KOPT-K1 (cell line): ENCODE data around the gene DDA1.
A peak's percentile ranks its signal among the peaks of the same experiment; 100 is the strongest.

Experiments used
- H3K27ac ChIP-seq: fragments of 200-600 bp; sonication (generic); 2 replicates; pipeline ENCODE4 v1.5.1; 2016; ENCODE audit warnings: antibody characterized with exemption, mild to moderate bottlenecking, low read depth, low read length; ENCODE audit not compliant: poor library complexity, severe bottlenecking
- H3K36me3 ChIP-seq: fragments of 200-600 bp; sonication (generic); 2 replicates; pipeline ENCODE4 v1.5.1; 2017; ENCODE audit warnings: antibody characterized with exemption, mild to moderate bottlenecking, low read length, moderate library complexity; ENCODE audit not compliant: insufficient read depth
- H3K9me3 ChIP-seq: fragments of 200-600 bp; sonication (generic); 2 replicates; pipeline ENCODE4 v1.5.1; 2017; ENCODE audit warnings: antibody characterized with exemption, low read length, mild to moderate bottlenecking; ENCODE audit not compliant: insufficient read depth, poor library complexity, severe bottlenecking

The DDA1 gene

GRCh38 chr19:17300992-17301619 is 8.3 kb upstream of the DDA1 start:
- no peak overlapping the region for H3K27ac ChIP-seq
- peaks cover 14% of the 10 kb centered on the region for H3K36me3 ChIP-seq
- H3K9me3 ChIP-seq: peaks cover 12% of the 10 kb centered on the region

- H3K27ac ChIP-seq: peak overlapping the region; percentile 49
- H3K36me3 ChIP-seq: peaks cover 14% of the 10 kb centered on the region
- H3K9me3 ChIP-seq: peaks cover 11% of the 10 kb centered on the region
These were observed 6.8 kb upstream of the DDA1 start for GRCh38 chr19:17302391-17303166.

DNA sequence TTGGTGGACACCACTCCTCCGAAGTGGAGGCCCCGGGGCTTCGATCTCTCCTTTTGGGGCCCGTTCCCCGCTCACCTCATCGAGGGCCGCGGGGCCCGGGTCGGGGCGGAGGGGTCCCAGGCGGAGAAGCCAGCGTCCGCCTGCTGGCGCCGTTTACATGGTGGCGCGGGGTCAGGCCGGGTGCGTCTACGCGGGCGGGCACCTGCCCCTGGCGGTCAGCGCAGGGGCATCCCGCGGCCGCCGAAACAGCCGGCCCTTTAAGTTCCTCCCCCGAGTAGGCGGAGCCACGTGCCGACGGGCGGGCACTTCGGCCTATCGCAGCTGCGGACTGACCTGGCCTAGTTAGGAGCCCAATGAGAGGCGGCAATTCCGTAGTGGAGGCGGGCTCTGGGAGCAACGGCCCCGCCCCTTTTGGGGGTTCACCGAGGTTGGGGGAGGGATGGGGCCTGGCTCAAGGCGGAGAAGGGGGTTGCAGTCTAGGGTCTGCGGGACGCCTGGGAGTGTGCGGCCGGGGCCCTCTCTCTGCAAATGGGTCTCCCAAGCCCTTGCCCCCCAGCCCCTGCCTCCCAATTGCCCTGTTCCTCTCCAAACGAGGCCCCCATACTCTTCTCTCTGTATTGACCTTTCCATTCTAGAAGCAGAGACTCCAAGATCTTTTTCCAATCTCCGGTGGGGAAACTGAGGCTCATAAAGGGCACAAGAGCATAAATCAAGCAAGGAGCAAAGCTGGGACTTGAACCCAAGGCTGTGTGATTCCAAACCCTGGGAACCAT is 6.0 kb upstream of the DDA1 start, which contains the start of gene ABHD8:
ABHD8 (minus strand) TSS at position 259 of the 773 bp plus-strand sequence. CDS start 1,809 bp downstream, outside the sequence.
- H3K36me3 ChIP-seq: peaks cover 10% of the 10 kb centered on the region
- peak within 1 kb of the TSS; percentile 49 for H3K27ac ChIP-seq
- H3K9me3 ChIP-seq: peaks cover 4% of the 10 kb centered on the region

DNA sequence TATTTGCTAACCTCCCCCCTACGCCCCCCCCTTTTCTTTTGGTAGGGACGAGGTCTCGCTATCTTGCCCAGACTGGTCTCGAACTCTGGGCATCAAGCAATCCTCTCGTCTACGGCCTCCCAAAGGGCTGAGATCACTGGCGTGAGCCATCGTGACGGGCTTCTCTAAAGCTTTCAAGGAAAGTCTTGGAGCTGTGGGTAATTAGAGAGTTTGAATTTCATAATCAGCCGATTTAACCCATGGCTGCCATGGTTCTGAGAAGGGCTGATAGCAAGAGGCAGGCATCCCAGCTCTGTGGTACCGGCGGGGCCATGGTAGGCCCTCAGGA is 5.5 kb upstream of the DDA1 start:
- no peak overlapping the region for H3K27ac ChIP-seq
- peaks cover 4% of the 10 kb centered on the region; the same call in 1 of the 2 replicates for H3K36me3 ChIP-seq
- no peaks in the 10 kb centered on the region for H3K9me3 ChIP-seq

GRCh38 chr19:17304386-17305215 is 4.8 kb upstream of the DDA1 start:
- Histone ChIP-seq H3K27ac (peak overlapping the region; percentile 93), H3K9me3 (no peaks in the 10 kb centered on the region), H3K36me3 (peaks cover 4% of the 10 kb centered on the region; the same call in 1 of the 2 replicates)

DNA sequence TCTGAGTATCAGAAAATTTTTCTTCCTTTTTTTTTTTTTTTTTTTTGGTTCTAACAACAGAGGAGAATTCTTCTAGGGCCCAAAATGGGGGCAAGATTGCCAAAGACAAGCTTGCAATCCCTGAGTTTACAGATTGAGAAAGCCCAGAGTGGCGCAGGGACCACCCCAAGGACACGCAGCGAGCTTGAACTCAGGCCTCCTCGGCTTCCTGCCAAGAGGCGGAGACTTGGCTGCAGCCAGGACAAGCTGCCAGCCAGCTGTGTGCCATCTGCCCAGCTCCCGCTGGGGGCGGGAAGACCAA is 4.2 kb upstream of the DDA1 start:
- H3K9me3 ChIP-seq: no peaks in the 10 kb centered on the region
- peaks cover 4% of the 10 kb centered on the region; the same call in 1 of the 2 replicates for H3K36me3 ChIP-seq
- peak overlapping the region; percentile 93 for H3K27ac ChIP-seq

DNA sequence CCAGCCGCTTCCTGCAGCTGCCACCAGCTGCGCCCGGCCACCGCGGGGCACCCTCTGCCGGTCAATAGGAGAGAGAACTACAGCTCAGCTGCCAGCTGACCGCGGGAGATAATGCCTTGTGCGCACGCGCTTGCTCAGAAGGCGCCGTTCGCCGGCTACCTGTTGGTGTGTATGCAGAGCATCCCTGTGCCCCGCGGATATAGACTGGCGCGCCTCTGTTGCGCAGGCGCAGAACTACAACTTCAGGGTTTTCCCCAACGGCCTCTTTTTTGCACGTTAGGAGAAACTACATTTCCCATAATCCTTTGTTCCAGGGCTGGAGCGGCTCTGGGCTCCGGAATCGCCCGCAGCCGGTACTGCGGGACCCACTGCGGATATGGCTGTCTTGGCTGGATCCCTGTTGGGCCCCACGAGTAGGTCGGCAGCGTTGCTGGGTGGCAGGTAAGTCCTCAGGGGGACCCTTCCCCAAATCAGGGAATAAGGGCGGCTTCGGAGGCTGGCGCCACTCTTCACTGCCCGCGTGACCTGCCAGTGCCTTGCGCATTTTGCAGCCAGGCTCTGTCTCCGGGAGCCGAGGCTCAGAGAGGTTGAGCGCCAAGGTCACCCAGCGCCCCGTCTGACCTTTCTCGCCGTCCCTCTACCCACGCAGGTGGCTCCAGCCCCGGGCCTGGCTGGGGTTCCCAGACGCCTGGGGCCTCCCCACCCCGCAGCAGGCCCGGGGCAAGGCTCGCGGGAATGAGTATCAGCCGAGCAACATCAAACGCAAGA is 3.7 kb upstream of the DDA1 start, which contains the start of gene MRPL34:
MRPL34 (plus strand) TSS at position 356 of the 768 bp plus-strand sequence; CDS start at position 377, 21 bp downstream.
- Histone ChIP-seq H3K9me3 (no peaks in the 10 kb centered on the region), H3K27ac (peak within 1 kb of the TSS; percentile 93), H3K36me3 (peaks cover 2% of the 10 kb centered on the region; the same call in 1 of the 2 replicates)

GRCh38 chr19:17306285-17306714 is 3.1 kb upstream of the DDA1 start:
- no peaks in the 10 kb centered on the region for H3K9me3 ChIP-seq
- H3K36me3 ChIP-seq: 0 out of 2 replicates have a peak, but pooled peaks cover under 1% of the 10 kb centered on the region
- peak overlapping the region; percentile 93 for H3K27ac ChIP-seq

DNA sequence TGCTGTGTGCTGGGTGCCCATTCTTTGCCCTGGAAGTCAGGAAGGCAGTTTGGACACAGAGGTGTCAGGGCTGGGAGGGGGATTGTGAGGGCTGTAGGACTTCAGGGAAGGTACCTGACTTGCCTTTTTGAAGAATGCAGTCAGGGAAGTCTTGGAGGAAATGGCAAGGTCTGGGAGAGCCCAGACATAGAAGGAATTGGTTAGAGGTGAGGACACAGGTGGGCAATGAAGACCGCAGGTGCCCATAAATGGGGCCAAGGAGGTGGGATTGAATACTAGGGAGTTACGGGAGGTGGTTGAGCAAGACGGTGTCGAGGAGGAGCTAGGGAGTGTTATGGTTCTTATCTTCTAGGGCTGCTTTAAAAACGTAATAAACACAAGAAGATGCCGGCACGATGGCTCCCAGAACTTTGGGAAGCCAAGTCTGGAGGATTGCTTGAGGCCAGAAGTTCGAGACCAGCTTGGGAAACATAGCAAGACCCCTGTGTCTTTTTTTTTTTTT is 1.4 kb upstream of the DDA1 start:
- Histone ChIP-seq H3K9me3 (no peaks in the 10 kb centered on the region), H3K36me3 (peaks cover 17% of the 10 kb centered on the region), H3K27ac (no peak overlapping the region)

- Histone ChIP-seq H3K27ac (peak overlapping the region; percentile 85), H3K36me3 (peaks cover 37% of the 10 kb centered on the region), H3K9me3 (no peaks in the 10 kb centered on the region)
These were observed 650 bp downstream of the DDA1 start for GRCh38 chr19:17309965-17310461.

- peaks cover 51% of the 10 kb centered on the region for H3K36me3 ChIP-seq
- no peak overlapping the region for H3K27ac ChIP-seq
These were observed 2.3 kb downstream of the DDA1 start for GRCh38 chr19:17311455-17312188.

GRCh38 chr19:17312189-17313113 is 3.1 kb downstream of the DDA1 start:
- H3K36me3 ChIP-seq: peaks cover 51% of the 10 kb centered on the region
- H3K9me3 ChIP-seq: no peaks in the 10 kb centered on the region
- H3K27ac ChIP-seq: no peak overlapping the region

More at GRCh38 chr19:17311455-17312188, 2.3 kb downstream of the DDA1 start:
- H3K9me3 ChIP-seq: no peaks in the 10 kb centered on the region
